SH-SY5Y (cell line): ENCODE results near the gene ECI2.

ENCODE experiments used
- GATA2 ChIP-seq: IDR thresholded peaks from 2 replicates; pipeline ENCODE4 v1.6.1; 2011; ENCODE audit warnings: mild to moderate bottlenecking, low read depth, low read length
- GATA3 ChIP-seq: IDR thresholded peaks from 2 replicates; pipeline ENCODE4 v1.6.1; 2011; ENCODE audit warnings: low read depth, mild to moderate bottlenecking, low read length, moderate library complexity

DNA sequence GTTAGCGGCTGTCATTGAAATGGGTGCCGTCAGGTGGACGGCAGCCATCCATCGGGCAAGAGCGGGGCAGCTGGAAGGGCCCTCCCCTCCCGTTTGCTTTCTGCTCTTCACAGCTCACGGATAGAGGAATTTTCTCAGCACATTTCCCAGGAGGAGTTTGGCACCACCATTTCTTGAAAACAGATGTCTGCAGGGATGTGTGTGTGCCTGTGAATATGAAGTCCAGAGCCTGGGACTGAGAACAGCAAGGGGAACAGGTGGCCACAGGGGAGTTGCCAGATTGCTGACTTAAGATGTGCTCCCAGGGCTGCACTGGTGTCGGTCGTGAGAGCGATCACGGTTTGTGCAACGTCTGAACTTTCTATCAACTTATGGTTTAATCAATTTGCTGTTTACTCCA is 22.1 kb upstream of the ECI2 start:
- no peak for TF ChIP-seq GATA2
- no peak for TF ChIP-seq GATA3
